ENCODE measurements around the gene ARGLU1. TPM values are rescaled to one million over a fixed set of nuclear protein-coding genes. Genes with fewer than 3 reads are reported as not detected.

Gene ARGLU1
- total and polyA plus RNA-seq, 9 of the 15 experiments (the other 6 are each of a cell fraction or from before 2014, with no cell fraction given) = 19.3 to 99.9 (median 49.3) TPM

- no peak for TF ChIP-seq CSDE1 (IDR thresholded peaks at IDR 0.05)
- no peak for TF ChIP-seq CBX3 (IDR thresholded peaks at IDR 0.05; ENCODE audit: borderline replicate concordance in 1 of 2, low read length in 2 of 2)
Observed at GRCh38 chr13:106530171-106530851, 37.6 kb downstream of the ARGLU1 start (continued).

DNA sequence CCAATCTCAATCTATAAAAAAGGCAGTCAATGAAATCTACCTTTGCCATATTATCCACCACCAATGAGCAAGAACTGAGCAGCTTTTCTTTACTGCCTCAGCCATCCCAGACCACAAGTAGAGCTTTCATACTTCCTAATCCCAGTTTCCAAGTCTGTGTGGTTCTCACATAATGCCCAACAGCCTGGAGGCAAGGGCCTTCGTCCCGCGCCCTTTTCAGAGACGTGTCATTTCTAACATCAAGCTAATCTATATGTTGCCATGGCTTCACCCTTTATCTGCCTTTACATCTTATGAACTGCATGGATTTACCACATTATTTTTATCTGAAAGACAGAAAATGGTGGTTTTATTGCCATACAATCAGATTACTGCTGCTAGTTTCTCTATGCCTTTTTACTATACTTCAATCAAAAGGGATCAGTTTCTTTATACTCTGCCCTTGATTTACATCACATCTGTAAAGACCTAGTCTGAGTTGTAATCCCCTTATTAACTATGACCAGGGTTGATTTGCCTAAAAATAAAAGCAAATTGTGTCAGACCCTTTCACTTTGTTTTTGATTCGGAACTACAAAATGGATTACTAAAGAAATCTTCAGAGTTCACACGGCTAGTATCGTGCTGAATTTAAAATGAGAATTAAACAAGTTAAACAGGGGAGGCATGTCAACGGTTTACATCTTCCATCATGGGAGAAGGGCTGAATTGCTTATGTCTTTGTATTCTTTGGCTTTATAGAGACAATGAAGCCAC lies 38.3 kb downstream of the ARGLU1 start:
- no peaks in the 10 kb centered on the region for H3K9me3 ChIP-seq (replicated peaks; ENCODE audit: control insufficient read depth, insufficient read depth, low read depth, low read length)
- no peak overlapping the region for H3K4me3 ChIP-seq
- H2AFZ ChIP-seq (ENCODE audit: low read depth, low read length) = no peak overlapping the region
- FAIRE-seq (no peak), DNase-seq (ENCODE audit: extremely low read depth in 1 of 4, low spot score in 3 of 4) (no peak), ATAC-seq (no peak)
- no peak overlapping the region for H3K9ac ChIP-seq (ENCODE audit: insufficient read depth in 1 of 2, low read depth in 2 of 2, low read length in 2 of 2)
- no TSS peak for BruUV-seq (replicated peaks)
- peaks cover 0 to 5% of the 10 kb centered on the region in 2 experiments; a peak in 1 of 5 replicates for H3K27me3 ChIP-seq (ENCODE audit: control insufficient read depth in 2 of 2, insufficient read depth in 2 of 2, low read length in 2 of 2)
- CTCF ChIA-PET (ENCODE audit: low intra/inter-chr PET ratio) = no interaction called here
- WGBS (ENCODE audit: insufficient coverage, low coverage, missing lambda C conversion rate) = 1% methylated on average over 8 of the region's 8 CpGs
- intact Hi-C loops (cut with micrococcal nuclease) (no loop called here), in situ Hi-C loops (cut with MboI) (no loop called here)
- H3K9me1 ChIP-seq (ENCODE audit: control insufficient read depth, insufficient read depth, low read length) = no peaks in the 10 kb centered on the region
- TF ChIP-seq HMGN3 (IDR thresholded peaks at IDR 0.05; ENCODE audit: borderline replicate concordance, extremely low read depth, insufficient read length, low read depth, low read length) (no peak), FIP1L1 (IDR thresholded peaks at IDR 0.05; ENCODE audit: low read depth, low read length, poor library complexity, severe bottlenecking) (no peak), MBD2 (IDR thresholded peaks at IDR 0.05; ENCODE audit: borderline replicate concordance, low read depth) (no peak), ZNF23 (CRISPR knock-in tag; IDR thresholded peaks at IDR 0.05) (no peak), ZNF175 (CRISPR knock-in tag; IDR thresholded peaks at IDR 0.05; ENCODE audit: low read depth) (no peak), SUPT5H (IDR thresholded peaks at IDR 0.05) (no peak), MED1 (CRISPR knock-in tag; IDR thresholded peaks at IDR 0.05; ENCODE audit: borderline replicate concordance) (no peak), TAF7 (tag; IDR thresholded peaks at IDR 0.05) (no peak), WHSC1 (IDR thresholded peaks at IDR 0.05; ENCODE audit: low read length) (no peak), SIN3B (IDR thresholded peaks at IDR 0.05; ENCODE audit: low read depth) (no peak), KLF10 (CRISPR knock-in tag; IDR thresholded peaks at IDR 0.05) (no peak), RUNX1 (IDR thresholded peaks at IDR 0.05; ENCODE audit: low read depth) (no peak)
- peaks cover 0 to under 1% of the 10 kb centered on the region in 2 experiments; a peak in 1 of 5 replicates for H3K4me1 ChIP-seq (replicated peaks in 1 of 2; ENCODE audit: control insufficient read depth in 2 of 2, insufficient read depth in 2 of 2, low read length in 2 of 2)
- no peaks in the 10 kb centered on the region for H3K36me3 ChIP-seq (ENCODE audit: control insufficient read depth, insufficient read depth, low read length)
- H3K27ac ChIP-seq (ENCODE audit: extremely low read depth, low read depth, low read length) = no peak overlapping the region
- no peaks in the 10 kb centered on the region for H4K20me1 ChIP-seq (replicated peaks; ENCODE audit: control insufficient read depth, insufficient read depth, low read length)
- no peak overlapping the region for H3K4me2 ChIP-seq (ENCODE audit: insufficient read depth, low read length)
- no peaks in the 10 kb centered on the region for H3K79me2 ChIP-seq (ENCODE audit: control insufficient read depth, insufficient read depth, low read length)
- POLR2A ChIA-PET = no interaction called here
